Bronchial epithelial cell (primary cell): ENCODE measurements around the gene ANKRD65. TPM values are rescaled to one million over a fixed set of nuclear protein-coding genes. Genes with fewer than 3 reads are reported as not detected.

ENCODE experiments used
- DNase-seq: peaks from one replicate; pipeline ENCODE4 v3.0.0-alpha.2; 2010; ENCODE audit warnings: low read depth
- FAIRE-seq: peaks from 2 replicates; lab custom pipeline; 2011; peaks lifted over from hg19 to GRCh38; lab: Jason Lieb, UNC
- H3K27me3 ChIP-seq: 2 replicates; pipeline ENCODE4 v1.5.1; 2011; ENCODE audit warnings: low read length; ENCODE audit not compliant: control insufficient read depth, insufficient read depth
- H3K36me3 ChIP-seq: 2 replicates; pipeline ENCODE4 v1.5.1; 2011; ENCODE audit warnings: low read length; ENCODE audit not compliant: control insufficient read depth, insufficient read depth
- H3K4me3 ChIP-seq: 2 replicates; pipeline ENCODE4 v1.5.1; 2011; ENCODE audit warnings: mild to moderate bottlenecking, low read depth, low read length, control low read depth
- total RNA-seq: library from RNA; depleted of rRNA; stranded (reverse); fragments of >200 nt; gene quantifications from 2 replicates; pipeline ENCODE4 v1.2.1, GENCODE V29; 2014
- TF ChIP-seq, protein P1 (sequence below): IDR thresholded peaks from 2 replicates; pipeline ENCODE4 v1.5.1; 2011; ENCODE audit warnings: mild to moderate bottlenecking, moderate library complexity, low read length, control low read depth, inconsistent platforms; ENCODE audit not compliant: insufficient read depth, severe bottlenecking

ANKRD65 gene
- total RNA-seq, 1 donor from 2014 or later, result 5.3 TPM

GRCh38 chr1:1422465-1423244 is 1.6 kb upstream of the ANKRD65 start:
- Histone ChIP-seq H3K4me3 (no peak overlapping the region), H3K27me3 (no peaks in the 10 kb centered on the region), H3K36me3 (no peaks in the 10 kb centered on the region)
- no peak for FAIRE-seq
- DNase-seq, result peak; percentile 71
- TF ChIP-seq, protein P1, sequence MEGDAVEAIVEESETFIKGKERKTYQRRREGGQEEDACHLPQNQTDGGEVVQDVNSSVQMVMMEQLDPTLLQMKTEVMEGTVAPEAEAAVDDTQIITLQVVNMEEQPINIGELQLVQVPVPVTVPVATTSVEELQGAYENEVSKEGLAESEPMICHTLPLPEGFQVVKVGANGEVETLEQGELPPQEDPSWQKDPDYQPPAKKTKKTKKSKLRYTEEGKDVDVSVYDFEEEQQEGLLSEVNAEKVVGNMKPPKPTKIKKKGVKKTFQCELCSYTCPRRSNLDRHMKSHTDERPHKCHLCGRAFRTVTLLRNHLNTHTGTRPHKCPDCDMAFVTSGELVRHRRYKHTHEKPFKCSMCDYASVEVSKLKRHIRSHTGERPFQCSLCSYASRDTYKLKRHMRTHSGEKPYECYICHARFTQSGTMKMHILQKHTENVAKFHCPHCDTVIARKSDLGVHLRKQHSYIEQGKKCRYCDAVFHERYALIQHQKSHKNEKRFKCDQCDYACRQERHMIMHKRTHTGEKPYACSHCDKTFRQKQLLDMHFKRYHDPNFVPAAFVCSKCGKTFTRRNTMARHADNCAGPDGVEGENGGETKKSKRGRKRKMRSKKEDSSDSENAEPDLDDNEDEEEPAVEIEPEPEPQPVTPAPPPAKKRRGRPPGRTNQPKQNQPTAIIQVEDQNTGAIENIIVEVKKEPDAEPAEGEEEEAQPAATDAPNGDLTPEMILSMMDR, result no peak

DNA sequence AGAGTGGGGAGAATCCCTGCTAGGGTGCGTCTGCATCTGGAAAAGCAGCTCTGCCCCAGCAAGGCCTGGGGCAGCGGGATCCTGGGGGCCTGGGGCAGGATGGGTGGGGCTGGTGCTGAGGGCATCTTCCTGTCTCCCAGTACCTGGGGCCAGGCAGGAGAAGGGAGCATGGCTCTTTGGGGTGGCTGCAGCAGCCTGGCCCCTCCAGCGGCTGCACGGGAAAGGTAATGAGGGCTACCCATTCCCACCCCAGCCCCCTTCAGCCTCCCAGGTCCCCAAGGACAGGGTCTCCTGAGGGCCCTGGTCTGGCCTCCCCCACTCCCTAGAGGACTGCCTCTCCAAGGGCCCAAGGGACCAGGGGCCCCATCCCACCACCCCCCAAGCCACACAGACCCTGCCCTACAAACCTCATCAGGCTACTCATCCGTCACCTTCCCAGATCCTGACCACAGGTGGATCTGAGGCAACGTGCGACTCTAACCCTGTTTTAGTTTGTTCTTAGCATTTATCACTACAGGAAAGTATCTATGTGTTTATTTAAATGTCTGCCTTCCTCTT is 910 bp upstream of the ANKRD65 start:
- Histone ChIP-seq H3K4me3 (no peak overlapping the region), H3K36me3 (no peaks in the 10 kb centered on the region), H3K27me3 (no peaks in the 10 kb centered on the region)
- DNase-seq, result no peak
- TF ChIP-seq, protein P1, result no peak
- no peak for FAIRE-seq

DNA sequence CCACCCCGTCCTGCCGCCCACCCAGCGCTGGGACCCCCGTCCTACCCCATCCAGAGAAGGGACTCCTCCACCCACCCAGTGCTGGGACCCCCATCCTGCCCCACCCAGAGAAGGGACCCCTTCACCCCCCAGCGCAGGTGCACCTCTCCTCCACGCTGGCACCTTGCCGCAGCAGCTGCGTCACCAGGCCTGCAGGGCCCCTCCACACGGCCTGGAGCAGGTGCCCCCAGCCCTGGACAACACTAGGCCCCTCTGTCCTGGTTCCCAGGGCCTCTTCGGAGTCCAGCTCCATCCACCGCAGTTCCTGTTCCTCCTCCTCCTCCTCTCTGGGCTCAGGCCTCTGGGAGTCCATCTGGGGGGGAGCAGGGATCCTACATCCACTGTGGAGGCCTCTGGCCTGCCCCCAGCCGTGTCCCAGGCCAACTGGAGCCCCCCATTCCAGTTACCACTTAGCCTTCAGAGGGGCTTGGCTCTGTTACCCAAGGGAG is 378 bp downstream of the ANKRD65 start:
- FAIRE-seq, result no peak
- no peaks in the 10 kb centered on the region for H3K36me3 ChIP-seq
- DNase-seq, result no peak
- H3K4me3 ChIP-seq, result peak overlapping the region; percentile 39
- H3K27me3 ChIP-seq, result no peaks in the 10 kb centered on the region
- TF ChIP-seq, protein P1, result no peak

GRCh38 chr1:1419813-1420653 is 1.0 kb downstream of the ANKRD65 start:
- H3K27me3 ChIP-seq, result no peaks in the 10 kb centered on the region
- TF ChIP-seq, protein P1, result no peak

GRCh38 chr1:1419363-1419812 is 1.7 kb downstream of the ANKRD65 start:
- TF ChIP-seq, protein P1, result no peak
- H3K4me3 ChIP-seq, result peak overlapping the region; percentile 39
- no peak for FAIRE-seq

More at GRCh38 chr1:1419813-1420653, 1.0 kb downstream of the ANKRD65 start:
- H3K36me3 ChIP-seq, result no peaks in the 10 kb centered on the region
- FAIRE-seq (no peak), DNase-seq (no peak)
- peak overlapping the region; percentile 39 for H3K4me3 ChIP-seq

More at GRCh38 chr1:1419363-1419812, 1.7 kb downstream of the ANKRD65 start:
- no peaks in the 10 kb centered on the region for H3K27me3 ChIP-seq
- no peak for DNase-seq
- no peaks in the 10 kb centered on the region for H3K36me3 ChIP-seq
